ENCODE measurements around the gene LAIR1. TPM values are rescaled to one million over a fixed set of nuclear protein-coding genes. Genes with fewer than 3 reads are reported as not detected.

The LAIR1 gene
- total RNA-seq, 4 donors from 2014 or later, result 3.1 to 14.5 (median 8.7) TPM

- no peaks in the 10 kb centered on the region for H3K4me1 ChIP-seq
- 50 to 73% methylated on average over 2 of the region's 2 CpGs for WGBS, 2 donors
- DNase-seq, result no peak
- no peaks in the 10 kb centered on the region for H3K9me3 ChIP-seq
- no peak overlapping the region for H3K4me3 ChIP-seq (replicated peaks in 1 of 3)
- no peak overlapping the region for H3K27ac ChIP-seq
- intact Hi-C loops (cut with DNase I), result no loop called here
- H3K36me3 ChIP-seq, result no peaks in the 10 kb centered on the region
- TF ChIP-seq CTCF (IDR thresholded peaks at IDR 0.05) (no peak), POLR2A (IDR thresholded peaks at IDR 0.05) (no peak)
- no peaks in the 10 kb centered on the region for H3K27me3 ChIP-seq
Observed at GRCh38 chr19:54399189-54399588, 34.5 kb upstream of the LAIR1 start.

- 67 to 74% methylated on average over 8 of the region's 8 CpGs for WGBS, 2 donors
- no peaks in the 10 kb centered on the region for H3K36me3 ChIP-seq
- no peaks in the 10 kb centered on the region for H3K4me1 ChIP-seq
- no peak overlapping the region for H3K27ac ChIP-seq
- no peaks in the 10 kb centered on the region for H3K9me3 ChIP-seq
- intact Hi-C loops (cut with DNase I), result no loop called here
- no peak for TF ChIP-seq POLR2A (IDR thresholded peaks at IDR 0.05)
- no peak overlapping the region for H3K4me3 ChIP-seq (replicated peaks in 1 of 3)
- no peaks in the 10 kb centered on the region for H3K27me3 ChIP-seq
- DNase-seq, result no peak
Observed at GRCh38 chr19:54395685-54396084, 31.0 kb upstream of the LAIR1 start.

- WGBS, 2 donors, result 67 to 80% methylated on average over 16 of the region's 16 CpGs
- intact Hi-C loops (cut with DNase I), result no loop called here
- Histone ChIP-seq H3K27ac (no peak overlapping the region), H3K4me3 (replicated peaks in 1 of 3) (no peak overlapping the region), H3K4me1 (no peaks in the 10 kb centered on the region), H3K9me3 (no peaks in the 10 kb centered on the region), H3K27me3 (no peaks in the 10 kb centered on the region), H3K36me3 (no peaks in the 10 kb centered on the region)
- DNase-seq, result peak in 1 of 2 donors; percentile 15
- no peak for TF ChIP-seq POLR2A (IDR thresholded peaks at IDR 0.05)
- no peak for TF ChIP-seq CTCF (IDR thresholded peaks at IDR 0.05)
Observed at GRCh38 chr19:54393381-54393780, 28.6 kb upstream of the LAIR1 start.

- 71 to 77% methylated on average over 4 to 5 of the region's 5 CpGs for WGBS, 2 donors
- no peaks in the 10 kb centered on the region for H3K27me3 ChIP-seq
- no peaks in the 10 kb centered on the region for H3K36me3 ChIP-seq
- H3K27ac ChIP-seq, result no peak overlapping the region
- no peak for DNase-seq
- H3K4me1 ChIP-seq, result no peaks in the 10 kb centered on the region
- intact Hi-C loops (cut with DNase I), result no loop called here
- TF ChIP-seq POLR2A (IDR thresholded peaks at IDR 0.05), result no peak
- no peak overlapping the region for H3K4me3 ChIP-seq (replicated peaks in 1 of 3)
- no peaks in the 10 kb centered on the region for H3K9me3 ChIP-seq
Observed at GRCh38 chr19:54392105-54392504, 27.4 kb upstream of the LAIR1 start.

GRCh38 chr19:54391589-54392061, 26.9 kb upstream of the LAIR1 start:
- no peaks in the 10 kb centered on the region for H3K4me1 ChIP-seq
- H3K9me3 ChIP-seq, result no peaks in the 10 kb centered on the region
- 36 to 40% methylated on average over 4 of the region's 4 CpGs for WGBS, 2 donors
- no peak for DNase-seq
- no peaks in the 10 kb centered on the region for H3K27me3 ChIP-seq
- no peak overlapping the region for H3K27ac ChIP-seq
- no peak overlapping the region for H3K4me3 ChIP-seq (replicated peaks in 1 of 3)
- intact Hi-C loops (cut with DNase I), result no loop called here
- no peaks in the 10 kb centered on the region for H3K36me3 ChIP-seq
- TF ChIP-seq CTCF (IDR thresholded peaks at IDR 0.05) (no peak), POLR2A (IDR thresholded peaks at IDR 0.05) (no peak)

GRCh38 chr19:54390942-54391577, 26.3 kb upstream of the LAIR1 start:
- DNase-seq, result peak; percentile 24 to 30
- Histone ChIP-seq H3K4me1 (no peaks in the 10 kb centered on the region), H3K9me3 (no peaks in the 10 kb centered on the region), H3K27ac (no peak overlapping the region), H3K4me3 (replicated peaks in 1 of 3) (no peak overlapping the region), H3K27me3 (no peaks in the 10 kb centered on the region), H3K36me3 (no peaks in the 10 kb centered on the region)
- TF ChIP-seq CTCF (IDR thresholded peaks at IDR 0.05) (peak in 5 of 6 experiments; percentile 24 to 72 (median 49)), POLR2A (IDR thresholded peaks at IDR 0.05) (no peak)
- WGBS, 2 donors, result 17 to 21% methylated on average over 7 of the region's 7 CpGs
- intact Hi-C loops (cut with DNase I), result no loop called here
